Anterior cingulate cortex (tissue), 58 donors: Measurements from ENCODE around the gene ARHGEF3.
"Not testable (repeated sequence)": the region's sequence is repeated elsewhere in the genome, so short reads cannot be mapped to it uniquely, and the experiment has no call there.

Source experiments
- DNase-seq, 58 donors: peaks; one replicate each; lab custom pipeline; 2025; lab: John Stamatoyannopoulos, UW

ARHGEF3 gene

GRCh38 chr3:56692001-56692365 is 109.8 kb downstream of the ARHGEF3 start:
- DNase-seq, result not testable (repeated sequence)

GRCh38 chr3:56691165-56692000 is 110.4 kb downstream of the ARHGEF3 start:
- no peak for DNase-seq

- no peak for DNase-seq
These were observed 112.4 kb downstream of the ARHGEF3 start for GRCh38 chr3:56689303-56689702.

GRCh38 chr3:56688191-56688590 is 113.6 kb downstream of the ARHGEF3 start:
- no peak for DNase-seq

GRCh38 chr3:56684029-56684428 is 117.7 kb downstream of the ARHGEF3 start:
- no peak for DNase-seq

GRCh38 chr3:56683122-56683817 is 118.5 kb downstream of the ARHGEF3 start, which contains the start of gene TASOR:
Gene TASOR (minus strand): TSS chr3:56683265. CDS start chr3:56683006, 259 bp downstream.
- peak in 55 of 58 donors; percentile 19 to 81 (median 69) for DNase-seq

- DNase-seq, result peak in 55 of 58 donors; percentile 29 to 81 (median 67)
These were observed 119.2 kb downstream of the ARHGEF3 start for GRCh38 chr3:56682462-56683121.

- DNase-seq, result peak in 2 of 58 donors; percentile 44 to 50
These were observed 119.7 kb downstream of the ARHGEF3 start for GRCh38 chr3:56681984-56682461.

- no peak for DNase-seq
These were observed 121.6 kb downstream of the ARHGEF3 start for GRCh38 chr3:56680054-56680580.
